ENCODE measurements around the gene RNF130. TPM values are rescaled to one million over a fixed set of nuclear protein-coding genes. Genes with fewer than 3 reads are reported as not detected.

RNF130 gene
- total and polyA plus RNA-seq, 4 donors, result 24.9 to 93.1 (median 51.4) TPM

DNA sequence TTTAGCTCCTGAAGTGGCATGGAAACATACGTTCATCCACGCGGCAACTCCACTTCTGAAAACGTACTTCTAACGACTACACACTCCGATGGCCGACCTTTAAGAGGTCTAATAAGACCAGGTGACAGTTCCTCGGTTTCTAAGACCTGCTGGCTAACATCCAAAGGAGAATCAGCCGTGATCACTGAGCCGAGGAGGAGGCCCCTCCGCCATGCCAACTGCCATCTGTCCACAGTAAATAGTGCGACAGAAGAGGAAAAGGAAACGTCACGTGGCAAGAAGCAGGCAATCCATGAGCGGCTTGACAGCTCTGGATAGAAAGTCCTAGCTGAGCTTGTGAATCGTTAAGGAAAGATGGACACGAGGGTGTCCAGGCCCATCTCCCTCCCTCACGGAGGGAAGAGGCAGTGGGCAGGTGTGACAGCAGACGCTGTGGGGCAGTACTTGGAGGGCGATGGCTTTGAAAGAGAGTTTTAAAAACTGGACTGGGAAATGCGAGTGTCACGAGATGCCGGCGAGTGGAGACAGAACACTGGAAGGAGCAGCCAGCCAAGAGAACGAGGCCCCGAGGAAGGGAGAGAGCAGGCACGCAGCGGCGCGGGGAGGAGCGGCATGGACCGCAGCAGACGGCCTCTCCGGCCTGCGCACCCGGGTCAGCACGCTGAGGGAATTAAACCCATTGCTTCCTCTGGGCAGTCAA lies 97.2 kb downstream of the RNF130 start:
- Histone ChIP-seq H3K4me3 (ENCODE audit: low read depth in 1 of 3, low read length in 3 of 3) (no peak overlapping the region), H3K9ac (ENCODE audit: low read depth in 1 of 2, low read length in 2 of 2) (no peak overlapping the region), H3K9me3 (ENCODE audit: control insufficient read depth in 4 of 4, low read length in 3 of 4) (no peaks in the 10 kb centered on the region), H3K27me3 (ENCODE audit: control insufficient read depth in 4 of 4, insufficient read depth in 4 of 4, low read length in 3 of 4) (no peaks in the 10 kb centered on the region), H3K4me1 (ENCODE audit: control insufficient read depth in 4 of 4, insufficient read depth in 4 of 4, low read length in 3 of 4) (peaks cover 1 to 17% (median 11%) of the 10 kb centered on the region in 4 donors), H3K36me3 (ENCODE audit: control insufficient read depth in 4 of 4, insufficient read depth in 3 of 4, low read depth in 1 of 4, low read length in 3 of 4) (peaks cover 0 to 18% (median 13%) of the 10 kb centered on the region in 4 donors), H3K27ac (ENCODE audit: low read depth in 1 of 2, low read length in 2 of 2) (no peak overlapping the region)
- WGBS, result 93% methylated on average over 37 of the region's 37 CpGs
- DNase-seq (ENCODE audit: low spot score), result no peak
- TF ChIP-seq HNF4A (conservative IDR thresholded peaks at IDR 0.05) (no peak), YY1 (IDR thresholded peaks at IDR 0.05) (no peak), SP1 (IDR thresholded peaks at IDR 0.05) (no peak), FOXA2 (IDR thresholded peaks at IDR 0.05) (no peak), JUND (IDR thresholded peaks at IDR 0.05) (no peak), RAD21 (IDR thresholded peaks at IDR 0.05) (no peak), FOXA1 (IDR thresholded peaks at IDR 0.05) (no peak), NR2F2 (IDR thresholded peaks at IDR 0.05) (no peak), HNF4G (IDR thresholded peaks at IDR 0.05) (no peak), EGR1 (IDR thresholded peaks at IDR 0.05; ENCODE audit: low read depth in 2 of 2) (no peak), GABPA (IDR thresholded peaks at IDR 0.05 in 1 of 2, conservative IDR thresholded peaks at IDR 0.05 in 1 of 2) (no peak), TAF1 (conservative IDR thresholded peaks at IDR 0.05) (no peak)
- TF ChIP-seq, protein P1, sequence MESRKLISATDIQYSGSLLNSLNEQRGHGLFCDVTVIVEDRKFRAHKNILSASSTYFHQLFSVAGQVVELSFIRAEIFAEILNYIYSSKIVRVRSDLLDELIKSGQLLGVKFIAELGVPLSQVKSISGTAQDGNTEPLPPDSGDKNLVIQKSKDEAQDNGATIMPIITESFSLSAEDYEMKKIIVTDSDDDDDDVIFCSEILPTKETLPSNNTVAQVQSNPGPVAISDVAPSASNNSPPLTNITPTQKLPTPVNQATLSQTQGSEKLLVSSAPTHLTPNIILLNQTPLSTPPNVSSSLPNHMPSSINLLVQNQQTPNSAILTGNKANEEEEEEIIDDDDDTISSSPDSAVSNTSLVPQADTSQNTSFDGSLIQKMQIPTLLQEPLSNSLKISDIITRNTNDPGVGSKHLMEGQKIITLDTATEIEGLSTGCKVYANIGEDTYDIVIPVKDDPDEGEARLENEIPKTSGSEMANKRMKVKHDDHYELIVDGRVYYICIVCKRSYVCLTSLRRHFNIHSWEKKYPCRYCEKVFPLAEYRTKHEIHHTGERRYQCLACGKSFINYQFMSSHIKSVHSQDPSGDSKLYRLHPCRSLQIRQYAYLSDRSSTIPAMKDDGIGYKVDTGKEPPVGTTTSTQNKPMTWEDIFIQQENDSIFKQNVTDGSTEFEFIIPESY (IDR thresholded peaks at IDR 0.05), result no peak
- TF ChIP-seq, protein P2, sequence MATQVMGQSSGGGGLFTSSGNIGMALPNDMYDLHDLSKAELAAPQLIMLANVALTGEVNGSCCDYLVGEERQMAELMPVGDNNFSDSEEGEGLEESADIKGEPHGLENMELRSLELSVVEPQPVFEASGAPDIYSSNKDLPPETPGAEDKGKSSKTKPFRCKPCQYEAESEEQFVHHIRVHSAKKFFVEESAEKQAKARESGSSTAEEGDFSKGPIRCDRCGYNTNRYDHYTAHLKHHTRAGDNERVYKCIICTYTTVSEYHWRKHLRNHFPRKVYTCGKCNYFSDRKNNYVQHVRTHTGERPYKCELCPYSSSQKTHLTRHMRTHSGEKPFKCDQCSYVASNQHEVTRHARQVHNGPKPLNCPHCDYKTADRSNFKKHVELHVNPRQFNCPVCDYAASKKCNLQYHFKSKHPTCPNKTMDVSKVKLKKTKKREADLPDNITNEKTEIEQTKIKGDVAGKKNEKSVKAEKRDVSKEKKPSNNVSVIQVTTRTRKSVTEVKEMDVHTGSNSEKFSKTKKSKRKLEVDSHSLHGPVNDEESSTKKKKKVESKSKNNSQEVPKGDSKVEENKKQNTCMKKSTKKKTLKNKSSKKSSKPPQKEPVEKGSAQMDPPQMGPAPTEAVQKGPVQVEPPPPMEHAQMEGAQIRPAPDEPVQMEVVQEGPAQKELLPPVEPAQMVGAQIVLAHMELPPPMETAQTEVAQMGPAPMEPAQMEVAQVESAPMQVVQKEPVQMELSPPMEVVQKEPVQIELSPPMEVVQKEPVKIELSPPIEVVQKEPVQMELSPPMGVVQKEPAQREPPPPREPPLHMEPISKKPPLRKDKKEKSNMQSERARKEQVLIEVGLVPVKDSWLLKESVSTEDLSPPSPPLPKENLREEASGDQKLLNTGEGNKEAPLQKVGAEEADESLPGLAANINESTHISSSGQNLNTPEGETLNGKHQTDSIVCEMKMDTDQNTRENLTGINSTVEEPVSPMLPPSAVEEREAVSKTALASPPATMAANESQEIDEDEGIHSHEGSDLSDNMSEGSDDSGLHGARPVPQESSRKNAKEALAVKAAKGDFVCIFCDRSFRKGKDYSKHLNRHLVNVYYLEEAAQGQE (IDR thresholded peaks at IDR 0.05), result no peak
- TF ChIP-seq, protein P3, sequence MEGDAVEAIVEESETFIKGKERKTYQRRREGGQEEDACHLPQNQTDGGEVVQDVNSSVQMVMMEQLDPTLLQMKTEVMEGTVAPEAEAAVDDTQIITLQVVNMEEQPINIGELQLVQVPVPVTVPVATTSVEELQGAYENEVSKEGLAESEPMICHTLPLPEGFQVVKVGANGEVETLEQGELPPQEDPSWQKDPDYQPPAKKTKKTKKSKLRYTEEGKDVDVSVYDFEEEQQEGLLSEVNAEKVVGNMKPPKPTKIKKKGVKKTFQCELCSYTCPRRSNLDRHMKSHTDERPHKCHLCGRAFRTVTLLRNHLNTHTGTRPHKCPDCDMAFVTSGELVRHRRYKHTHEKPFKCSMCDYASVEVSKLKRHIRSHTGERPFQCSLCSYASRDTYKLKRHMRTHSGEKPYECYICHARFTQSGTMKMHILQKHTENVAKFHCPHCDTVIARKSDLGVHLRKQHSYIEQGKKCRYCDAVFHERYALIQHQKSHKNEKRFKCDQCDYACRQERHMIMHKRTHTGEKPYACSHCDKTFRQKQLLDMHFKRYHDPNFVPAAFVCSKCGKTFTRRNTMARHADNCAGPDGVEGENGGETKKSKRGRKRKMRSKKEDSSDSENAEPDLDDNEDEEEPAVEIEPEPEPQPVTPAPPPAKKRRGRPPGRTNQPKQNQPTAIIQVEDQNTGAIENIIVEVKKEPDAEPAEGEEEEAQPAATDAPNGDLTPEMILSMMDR (IDR thresholded peaks at IDR 0.05; ENCODE audit: low read depth, low read length, missing input control), result no peak
- TF ChIP-seq, protein P4, sequence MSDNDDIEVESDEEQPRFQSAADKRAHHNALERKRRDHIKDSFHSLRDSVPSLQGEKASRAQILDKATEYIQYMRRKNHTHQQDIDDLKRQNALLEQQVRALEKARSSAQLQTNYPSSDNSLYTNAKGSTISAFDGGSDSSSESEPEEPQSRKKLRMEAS (IDR thresholded peaks at IDR 0.05), result no peak
